Spinal cord (tissue), 10 donors: ENCODE data around the gene METAP1D. TPM values are rescaled to one million over a fixed set of nuclear protein-coding genes. Genes with fewer than 3 reads are reported as not detected.
"Not testable (repeated sequence)": the region's sequence is repeated elsewhere in the genome, so short reads cannot be mapped to it uniquely, and the experiment has no call there.

ENCODE experiments used
- DNase-seq, 6 donors: peaks; one replicate each; pipeline versions ENCODE4 v3.0.0 to v3.0.0-alpha.2; 2013 to 2015; ENCODE audit warnings: low spot score in 6 of 6, low read depth in 4 of 6
- H3K27ac ChIP-seq: one replicate; pipeline ENCODE4 v1.5.1; 2013; ENCODE audit warnings: low read depth, low read length, control low read depth
- H3K27me3 ChIP-seq: one replicate; pipeline ENCODE4 v1.6.1; 2013; ENCODE audit warnings: low read length; ENCODE audit not compliant: control insufficient read depth, insufficient read depth
- H3K36me3 ChIP-seq: one replicate; pipeline ENCODE4 v1.6.1; 2013; ENCODE audit warnings: low read length; ENCODE audit not compliant: control insufficient read depth, insufficient read depth
- H3K4me1 ChIP-seq: one replicate; pipeline ENCODE4 v1.6.1; 2013; ENCODE audit warnings: low read length; ENCODE audit not compliant: control insufficient read depth, insufficient read depth
- H3K4me3 ChIP-seq: one replicate; pipeline ENCODE4 v1.5.1; 2013; ENCODE audit warnings: low read depth, low read length, control low read depth
- H3K9me3 ChIP-seq: one replicate; pipeline ENCODE4 v1.6.1; 2013; ENCODE audit warnings: low read length; ENCODE audit not compliant: control insufficient read depth, insufficient read depth
- WGBS: methylation state at CpG from one replicate; pipeline ENCODE4 v1.1.5; 2013; ENCODE audit warnings: missing lambda C conversion rate; ENCODE audit not compliant: insufficient coverage; 5-methylcytosine and 5-hydroxymethylcytosine counted together
- polyA plus RNA-seq, 2 donors: library from polyadenylated mRNA; unstranded; fragments of 120-200 nt; gene quantifications; one replicate each; pipeline ENCODE4 v1.2.1, GENCODE V29; 2013; ENCODE audit not compliant: insufficient read length in 2 of 2
- total RNA-seq, 2 donors: library from RNA; depleted of rRNA in 1 of 2; stranded (reverse); fragments of 120-200 nt in 1 of 2; fragments of >200 nt in 1 of 2; gene quantifications; one replicate each; pipeline versions ENCODE4 v1.2.3 to v1.2.4, GENCODE V29; 2013 to 2014
- donor health status: healthy.

The METAP1D gene
- total and polyA plus RNA-seq, 4 donors: 9.6 to 13.0 (median 10.3) TPM

GRCh38 chr2:172056293-172056692 lies 56.5 kb downstream of the METAP1D start:
- Histone ChIP-seq H3K9me3 (no peaks in the 10 kb centered on the region), H3K36me3 (no peaks in the 10 kb centered on the region), H3K27ac (no peak overlapping the region), H3K4me1 (no peaks in the 10 kb centered on the region), H3K27me3 (no peaks in the 10 kb centered on the region), H3K4me3 (no peak overlapping the region)
- no peak for DNase-seq
- 90% methylated on average over 1 of the region's 2 CpGs for WGBS

DNA sequence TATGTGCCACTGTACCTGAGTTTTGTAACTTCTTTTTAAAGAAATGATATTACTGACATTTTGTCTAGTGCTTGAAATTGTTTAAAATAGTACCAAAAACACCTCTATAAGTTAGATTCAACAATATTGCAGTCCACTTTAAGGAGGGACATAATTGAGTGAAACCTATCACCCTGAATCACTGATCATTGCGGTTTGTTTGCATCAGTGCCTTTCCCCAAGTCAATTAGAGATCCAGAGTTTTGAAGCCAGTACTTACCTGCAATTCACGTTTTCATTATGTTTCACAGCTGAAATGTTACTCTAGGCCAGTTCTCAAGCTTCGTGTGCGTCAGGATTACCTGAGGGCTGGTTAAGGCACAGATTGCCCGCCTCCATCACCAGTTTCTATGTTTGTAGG lies 58.9 kb downstream of the METAP1D start:
- no peak for DNase-seq
- H3K4me3 ChIP-seq: no peak overlapping the region
- WGBS: 94% methylated on average over 5 of the region's 5 CpGs
- H3K27ac ChIP-seq: no peak overlapping the region
- H3K4me1 ChIP-seq: no peaks in the 10 kb centered on the region
- H3K9me3 ChIP-seq: no peaks in the 10 kb centered on the region
- no peaks in the 10 kb centered on the region for H3K27me3 ChIP-seq
- H3K36me3 ChIP-seq: no peaks in the 10 kb centered on the region

GRCh38 chr2:172060118-172060517 lies 60.4 kb downstream of the METAP1D start:
- DNase-seq, H3K36me3 ChIP-seq, H3K9me3 ChIP-seq, H3K4me1 ChIP-seq, H3K27me3 ChIP-seq, H3K27ac ChIP-seq, H3K4me3 ChIP-seq: not testable (repeated sequence)
- WGBS: no CpG with 5 or more reads among the region's 5 CpGs

DNA sequence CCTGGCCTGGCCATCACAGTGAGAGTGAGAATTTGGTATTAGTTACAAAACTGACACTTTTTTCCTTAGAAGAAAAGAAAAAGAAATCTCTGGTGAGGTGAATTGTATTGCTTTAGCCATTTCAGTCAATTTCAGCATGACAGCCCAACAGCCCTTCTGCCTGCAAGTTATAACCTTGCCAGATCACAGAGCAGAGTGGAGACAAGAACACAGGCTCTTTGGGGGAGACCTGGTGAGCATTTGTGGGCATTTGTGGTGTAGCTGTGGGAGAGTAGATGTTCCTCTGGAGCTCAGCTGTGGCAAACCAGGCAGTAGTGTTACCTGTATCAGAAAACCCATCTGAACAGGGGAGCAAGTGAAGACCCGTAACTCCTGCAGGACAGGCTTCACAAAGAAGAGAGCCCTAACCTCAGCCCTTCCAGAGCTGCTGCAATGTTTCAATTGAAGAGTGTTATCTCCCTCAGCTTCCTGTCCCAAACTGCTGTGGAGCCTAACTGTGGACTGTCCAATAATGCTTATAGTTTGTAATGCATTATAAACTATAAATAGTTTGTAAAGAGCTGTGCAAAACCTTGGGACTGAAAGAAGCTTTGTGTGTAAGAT lies 62.8 kb downstream of the METAP1D start:
- H3K36me3 ChIP-seq: no peaks in the 10 kb centered on the region
- 100% methylated on average over 1 of the region's 1 CpG for WGBS
- H3K4me1 ChIP-seq: no peaks in the 10 kb centered on the region
- no peak for DNase-seq
- H3K27me3 ChIP-seq: no peaks in the 10 kb centered on the region
- H3K4me3 ChIP-seq: no peak overlapping the region
- H3K9me3 ChIP-seq: no peaks in the 10 kb centered on the region
- no peak overlapping the region for H3K27ac ChIP-seq

DNA sequence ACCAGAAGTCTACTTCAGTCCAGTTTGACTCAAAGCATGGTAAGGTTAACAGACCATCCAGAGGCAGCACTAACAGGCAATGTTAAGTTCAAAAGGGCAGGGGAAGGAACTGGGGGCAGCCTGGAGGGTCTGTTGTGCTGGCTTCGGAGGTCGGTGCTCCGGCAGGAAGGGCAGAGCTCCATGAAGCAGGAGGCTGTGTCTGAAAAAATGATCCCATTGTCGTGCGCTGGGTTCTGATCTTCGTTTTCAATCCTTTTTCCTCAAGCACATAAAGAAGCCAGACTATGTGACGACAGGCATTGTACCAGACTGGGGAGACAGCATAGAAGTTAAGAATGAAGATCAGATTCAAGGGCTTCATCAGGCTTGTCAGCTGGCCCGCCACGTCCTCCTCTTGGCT lies 63.7 kb downstream of the METAP1D start:
- Histone ChIP-seq H3K36me3 (no peaks in the 10 kb centered on the region), H3K27ac (no peak overlapping the region), H3K4me3 (no peak overlapping the region), H3K9me3 (no peaks in the 10 kb centered on the region), H3K4me1 (no peaks in the 10 kb centered on the region), H3K27me3 (no peaks in the 10 kb centered on the region)
- DNase-seq: no peak
- 68% methylated on average over 7 of the region's 9 CpGs for WGBS

- no CpG with 5 or more reads among the region's 4 CpGs for WGBS
- Histone ChIP-seq H3K4me1 (no peaks in the 10 kb centered on the region), H3K9me3 (no peaks in the 10 kb centered on the region), H3K4me3 (no peak overlapping the region), H3K27ac (no peak overlapping the region), H3K27me3 (no peaks in the 10 kb centered on the region), H3K36me3 (no peaks in the 10 kb centered on the region)
- DNase-seq: no peak
Measured at GRCh38 chr2:172065111-172065510, 65.4 kb downstream of the METAP1D start.

GRCh38 chr2:172066394-172066886 lies 66.7 kb downstream of the METAP1D start:
- WGBS: 89% methylated on average over 2 of the region's 4 CpGs
- Histone ChIP-seq H3K9me3 (no peaks in the 10 kb centered on the region), H3K27ac (no peak overlapping the region), H3K4me3 (no peak overlapping the region), H3K27me3 (no peaks in the 10 kb centered on the region), H3K36me3 (no peaks in the 10 kb centered on the region), H3K4me1 (no peaks in the 10 kb centered on the region)
- no peak for DNase-seq

- DNase-seq, H3K9me3 ChIP-seq: not testable (repeated sequence)
- no CpG with 5 or more reads among the region's 4 CpGs for WGBS
Measured at GRCh38 chr2:172067905-172068304, 68.2 kb downstream of the METAP1D start.

GRCh38 chr2:172070936-172071335 lies 71.2 kb downstream of the METAP1D start:
- no peak for DNase-seq
- no peak overlapping the region for H3K4me3 ChIP-seq
- no peaks in the 10 kb centered on the region for H3K36me3 ChIP-seq
- H3K9me3 ChIP-seq: no peaks in the 10 kb centered on the region
- H3K4me1 ChIP-seq: no peaks in the 10 kb centered on the region
- H3K27ac ChIP-seq: no peak overlapping the region
- 63% methylated on average over 1 of the region's 1 CpG for WGBS
- H3K27me3 ChIP-seq: peaks cover 7% of the 10 kb centered on the region

More at GRCh38 chr2:172067905-172068304, 68.2 kb downstream of the METAP1D start:
- H3K4me1 ChIP-seq, H3K36me3 ChIP-seq, H3K4me3 ChIP-seq, H3K27ac ChIP-seq, H3K27me3 ChIP-seq: not testable (repeated sequence)

DNA sequence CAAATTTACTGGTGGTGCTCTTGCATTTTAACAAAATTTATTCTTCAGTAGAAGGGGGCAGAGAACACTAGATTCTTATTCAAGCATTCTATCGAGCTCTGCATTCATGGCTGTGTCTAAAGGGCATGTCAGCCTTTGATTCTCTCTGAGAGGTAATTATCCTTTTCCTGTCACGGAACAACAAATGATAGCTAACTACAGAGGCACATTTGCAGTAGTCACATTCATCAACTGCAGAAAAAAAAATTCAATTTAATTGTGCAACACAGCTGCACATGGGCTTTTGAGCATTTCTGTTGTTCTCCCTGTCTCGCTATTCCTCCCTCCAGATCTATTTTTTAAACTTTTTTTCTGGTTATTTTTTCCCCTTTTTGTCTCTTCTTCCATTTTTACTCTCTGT lies 72.5 kb downstream of the METAP1D start:
- no peak overlapping the region for H3K27ac ChIP-seq
- WGBS: 65% methylated on average over 2 of the region's 3 CpGs
- no peaks in the 10 kb centered on the region for H3K4me1 ChIP-seq
- no peaks in the 10 kb centered on the region for H3K9me3 ChIP-seq
- H3K36me3 ChIP-seq: no peaks in the 10 kb centered on the region
- H3K4me3 ChIP-seq: no peak overlapping the region
- peak in 2 of 6 donors; percentile 19 to 33 for DNase-seq
- H3K27me3 ChIP-seq: peaks cover 11% of the 10 kb centered on the region
